Tibial artery (tissue), 4 donors: ENCODE results near the gene UPF3A.

ENCODE experiments used
- DNase-seq, 2 donors: peaks; one replicate each; pipeline ENCODE4 v3.0.0-alpha.2; 2019
- H3K27ac ChIP-seq, 2 donors: fragments of 200-600 bp; sonication (generic) in 1 of 2; 1 replicate in 1 of 2; 2 replicates in 1 of 2; pipeline ENCODE4 v1.5.1; 2018 to 2019; ENCODE audit warnings: mild to moderate bottlenecking in 1 of 2
- H3K27me3 ChIP-seq, 2 donors: fragments of 200-600 bp; sonication (generic) in 1 of 2; one replicate each; pipeline versions ENCODE4 v1.5.1 to v1.6.0; 2016 to 2019
- H3K36me3 ChIP-seq, 3 donors: fragments of 200-600 bp; sonication (generic) in 2 of 3; one replicate each; pipeline ENCODE4 v1.5.1; 2016 to 2019; ENCODE audit warnings: mild to moderate bottlenecking in 2 of 3
- H3K4me1 ChIP-seq, 4 donors: fragments of 200-600 bp; sonication (generic) in 2 of 4; 1 replicate in 3 of 4; 2 replicates in 1 of 4; pipeline ENCODE4 v1.5.1; 2016 to 2019
- H3K4me3 ChIP-seq, 2 donors: fragments of 200-600 bp; sonication (generic) in 1 of 2; 1 replicate in 1 of 2; 2 replicates in 1 of 2; pipeline ENCODE4 v1.5.1; 2018 to 2019; ENCODE audit warnings: mild to moderate bottlenecking in 2 of 2
- H3K9me3 ChIP-seq, 3 donors: fragments of 200-600 bp; sonication (generic) in 1 of 3; one replicate each; pipeline ENCODE4 v1.5.1; 2016 to 2019
- CTCF ChIP-seq, 2 experiments: fragments of 200-600 bp in 1 of 2; fragments of 450-650 bp in 1 of 2; IDR thresholded peaks; one replicate each; pipeline ENCODE4 v1.5.1; 2017 to 2019; ENCODE audit warnings: antibody characterized with exemption in 2 of 2, mild to moderate bottlenecking in 1 of 2, moderate library complexity in 1 of 2
- intact Hi-C: fragments of 100-400 bp; cut with DNase I; formaldehyde crosslinking; loops from one replicate; pipeline ENCODE4 v1.15.0; 2023; ENCODE audit warnings: low total_unique reads

Gene UPF3A

DNA sequence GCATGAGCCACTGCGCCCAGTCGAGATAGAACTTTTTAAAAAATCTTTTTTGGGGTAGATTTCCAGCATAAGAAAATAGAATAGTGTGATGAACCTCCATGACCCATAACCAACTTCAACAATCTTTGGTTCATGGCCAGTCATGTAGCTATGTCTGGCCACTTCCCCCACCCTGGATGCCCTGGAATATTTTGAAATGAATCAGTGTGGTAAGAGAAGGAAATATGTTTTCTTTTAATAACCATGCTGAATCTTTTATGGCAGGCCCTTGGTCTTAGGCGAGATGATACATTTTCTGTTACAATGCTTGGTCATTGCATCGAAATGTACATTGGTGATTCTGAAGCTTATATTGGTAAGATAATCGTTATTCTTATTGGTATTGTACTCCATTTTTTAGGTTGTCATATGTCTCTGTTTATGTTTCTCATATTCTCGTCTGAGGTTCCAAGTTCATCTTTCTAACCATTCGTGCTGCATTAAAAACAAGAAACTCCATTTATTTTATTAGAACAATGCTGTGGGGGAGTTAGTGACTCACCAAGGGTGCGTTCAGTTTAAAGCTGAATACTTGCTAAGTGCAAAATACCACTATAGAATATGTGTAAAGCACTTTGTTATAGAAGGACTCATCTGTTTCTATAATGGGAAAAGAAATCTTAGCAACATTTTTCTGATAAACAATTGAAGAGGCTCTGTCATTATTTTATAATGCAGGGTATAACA, 16.4 kb upstream of the UPF3A start:
- H3K27ac ChIP-seq: no peak overlapping the region
- no peaks in the 10 kb centered on the region for H3K27me3 ChIP-seq
- H3K4me1 ChIP-seq: no peaks in the 10 kb centered on the region
- TF ChIP-seq CTCF (IDR thresholded peaks at IDR 0.05): no peak
- H3K9me3 ChIP-seq: no peaks in the 10 kb centered on the region
- no peak overlapping the region for H3K4me3 ChIP-seq
- peaks cover 81 to 100% (median 95%) of the 10 kb centered on the region in 3 donors for H3K36me3 ChIP-seq
- no peak for DNase-seq
- intact Hi-C loops: no loop called here

- Histone ChIP-seq H3K36me3 (peaks cover 74 to 92% (median 88%) of the 10 kb centered on the region in 3 donors), H3K4me1 (no peaks in the 10 kb centered on the region), H3K27ac (no peak overlapping the region), H3K9me3 (no peaks in the 10 kb centered on the region), H3K4me3 (no peak overlapping the region), H3K27me3 (no peaks in the 10 kb centered on the region)
- intact Hi-C loops: no loop called here
- DNase-seq: no peak
- TF ChIP-seq CTCF (IDR thresholded peaks at IDR 0.05): no peak
Observed at GRCh38 chr13:114266241-114266640, 15.2 kb upstream of the UPF3A start.

DNA sequence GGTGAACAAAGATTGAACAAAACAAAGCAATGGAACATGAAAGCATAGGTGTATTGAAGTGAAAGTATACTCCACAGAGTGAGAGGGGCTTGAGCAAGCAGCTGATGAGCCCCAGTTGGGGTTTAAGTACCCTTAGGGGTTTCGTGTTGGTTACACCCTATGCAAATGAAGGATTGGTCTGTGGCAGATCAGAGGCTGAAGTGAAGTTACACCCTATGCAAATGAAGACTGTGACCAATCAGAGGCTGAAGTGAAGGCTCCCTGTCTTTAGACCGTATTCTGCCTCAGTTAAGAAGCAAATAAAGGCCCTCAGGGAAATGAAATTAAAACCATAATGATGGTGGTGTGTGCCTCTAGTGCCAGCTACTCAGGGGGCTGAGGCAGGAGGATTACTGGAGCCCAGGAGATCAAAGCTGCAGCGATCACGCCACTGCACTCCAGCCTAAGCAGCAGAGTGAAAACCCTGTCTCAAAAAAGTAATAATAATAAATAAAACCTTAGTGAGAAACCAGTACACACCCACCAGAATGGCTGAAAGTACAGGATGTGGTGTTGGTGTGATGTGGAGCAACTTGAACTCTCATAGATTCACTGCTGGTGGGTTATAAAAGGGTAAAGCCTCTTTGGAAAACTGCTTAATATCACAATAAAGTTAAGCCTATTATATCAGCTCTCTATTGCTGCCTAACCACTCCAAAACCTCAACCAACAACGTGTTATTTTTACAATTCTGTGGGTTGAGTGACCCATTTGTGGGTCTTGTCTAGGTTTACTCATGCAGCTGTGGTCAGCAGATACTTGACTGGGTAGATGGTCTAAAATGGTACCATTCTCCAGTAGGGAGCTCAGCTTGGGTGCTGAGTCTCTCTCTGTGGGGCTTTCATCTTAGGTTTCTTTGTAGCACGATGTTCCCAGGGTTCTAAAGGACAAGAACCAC, 12.8 kb upstream of the UPF3A start:
- H3K27ac ChIP-seq: no peak overlapping the region
- no peak for TF ChIP-seq CTCF (IDR thresholded peaks at IDR 0.05)
- peaks cover 71 to 91% (median 90%) of the 10 kb centered on the region in 3 donors for H3K36me3 ChIP-seq
- intact Hi-C loops: no loop called here
- no peak for DNase-seq
- no peaks in the 10 kb centered on the region for H3K4me1 ChIP-seq
- no peaks in the 10 kb centered on the region for H3K9me3 ChIP-seq
- no peak overlapping the region for H3K4me3 ChIP-seq
- H3K27me3 ChIP-seq: no peaks in the 10 kb centered on the region

DNA sequence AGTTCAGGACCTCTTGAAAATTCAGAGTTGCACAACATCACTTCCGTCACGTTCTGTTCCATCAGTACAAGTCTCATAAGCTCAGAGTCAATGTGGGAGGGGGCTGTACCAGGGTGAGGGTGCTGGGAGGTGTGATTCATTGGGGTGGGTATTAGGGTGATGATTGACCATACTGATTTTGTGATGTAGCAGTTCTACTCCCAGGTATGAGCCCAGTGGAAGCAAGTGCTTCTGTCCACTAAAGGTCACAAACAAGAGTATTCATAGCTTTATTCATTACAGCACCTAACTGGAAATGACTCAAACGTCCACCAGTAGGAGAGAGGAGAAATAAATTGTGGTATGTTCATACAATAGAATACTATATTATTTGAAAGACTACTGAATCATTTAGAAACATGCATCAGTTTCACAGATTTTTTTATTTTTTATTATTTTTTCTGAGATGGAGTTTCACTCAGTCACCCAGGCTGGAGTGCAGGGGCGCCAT, 12.1 kb upstream of the UPF3A start:
- TF ChIP-seq CTCF (IDR thresholded peaks at IDR 0.05): no peak
- intact Hi-C loops: no loop called here
- H3K27ac ChIP-seq: no peak overlapping the region
- no peaks in the 10 kb centered on the region for H3K27me3 ChIP-seq
- no peaks in the 10 kb centered on the region for H3K9me3 ChIP-seq
- no peak for DNase-seq
- H3K4me3 ChIP-seq: no peak overlapping the region
- no peaks in the 10 kb centered on the region for H3K4me1 ChIP-seq
- peaks cover 67 to 90% (median 89%) of the 10 kb centered on the region in 3 donors for H3K36me3 ChIP-seq

GRCh38 chr13:114272977-114273376, 8.4 kb upstream of the UPF3A start:
- intact Hi-C loops: no loop called here
- Histone ChIP-seq H3K9me3 (no peaks in the 10 kb centered on the region), H3K4me3 (no peak overlapping the region), H3K27ac (no peak overlapping the region), H3K27me3 (no peaks in the 10 kb centered on the region), H3K36me3 (peaks cover 44 to 79% (median 69%) of the 10 kb centered on the region in 3 donors), H3K4me1 (no peaks in the 10 kb centered on the region)
- DNase-seq: no peak
- no peak for TF ChIP-seq CTCF (IDR thresholded peaks at IDR 0.05)
